PFSK-1 (cell line): ENCODE measurements around the gene ZNF556.

Experiments
- FOXP2 ChIP-seq: optimal IDR thresholded peaks from 2 replicates; pipeline ENCODE3; 2011; ENCODE audit warnings: borderline replicate concordance, control low read depth, inconsistent platforms; ENCODE audit not compliant: insufficient read depth; ENCODE audit errors: extremely low read length, extremely low read depth
- POLR2AphosphoS5 ChIP-seq: IDR thresholded peaks from 2 replicates; pipeline ENCODE4 v1.6.1; 2012; ENCODE audit warnings: low read depth, mild to moderate bottlenecking, control low read depth, low read length, moderate library complexity
- SIN3A ChIP-seq: IDR thresholded peaks from 2 replicates; pipeline ENCODE4 v1.6.1; 2012; ENCODE audit warnings: mild to moderate bottlenecking, low read length, moderate library complexity, borderline replicate concordance; ENCODE audit not compliant: insufficient read depth
- TAF1 ChIP-seq: IDR thresholded peaks from 2 replicates; pipeline ENCODE4 v1.6.1; 2012; ENCODE audit warnings: low read length, control low read depth, borderline replicate concordance; ENCODE audit not compliant: insufficient read depth
- TF ChIP-seq, protein P1 (sequence below), 2 experiments: IDR thresholded peaks; 2 replicates each; pipeline versions ENCODE4 v1.6.1 to v1.8.0; 2011 to 2012; ENCODE audit warnings: low read depth in 2 of 2, low read length in 2 of 2, control low read depth in 1 of 2, inconsistent platforms in 1 of 2, mild to moderate bottlenecking in 1 of 2, moderate library complexity in 1 of 2; ENCODE audit not compliant: insufficient read depth in 1 of 2

DNA sequence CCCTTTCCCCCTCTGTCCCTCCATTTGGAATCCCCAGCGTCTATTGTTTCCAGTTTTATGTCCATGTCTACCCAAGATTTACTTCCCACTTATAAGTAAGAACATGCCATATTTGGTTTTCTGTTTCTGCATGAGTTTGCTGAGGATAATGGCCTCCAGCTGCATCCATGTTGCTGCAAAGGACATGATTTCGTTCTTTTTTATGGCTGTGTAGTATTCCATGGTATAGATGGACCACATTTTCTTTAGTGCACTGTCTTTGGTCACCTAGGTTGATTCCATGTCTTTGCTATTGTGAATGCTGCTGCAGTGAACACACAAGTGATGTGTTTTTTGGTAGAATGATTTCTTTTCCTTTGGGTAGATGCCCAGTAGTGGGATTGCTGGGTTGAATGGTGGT, 22.0 kb upstream of the ZNF556 start:
- TF ChIP-seq FOXP2 (no peak), POLR2AphosphoS5 (no peak), SIN3A (no peak), TAF1 (no peak)
- TF ChIP-seq, protein P1, sequence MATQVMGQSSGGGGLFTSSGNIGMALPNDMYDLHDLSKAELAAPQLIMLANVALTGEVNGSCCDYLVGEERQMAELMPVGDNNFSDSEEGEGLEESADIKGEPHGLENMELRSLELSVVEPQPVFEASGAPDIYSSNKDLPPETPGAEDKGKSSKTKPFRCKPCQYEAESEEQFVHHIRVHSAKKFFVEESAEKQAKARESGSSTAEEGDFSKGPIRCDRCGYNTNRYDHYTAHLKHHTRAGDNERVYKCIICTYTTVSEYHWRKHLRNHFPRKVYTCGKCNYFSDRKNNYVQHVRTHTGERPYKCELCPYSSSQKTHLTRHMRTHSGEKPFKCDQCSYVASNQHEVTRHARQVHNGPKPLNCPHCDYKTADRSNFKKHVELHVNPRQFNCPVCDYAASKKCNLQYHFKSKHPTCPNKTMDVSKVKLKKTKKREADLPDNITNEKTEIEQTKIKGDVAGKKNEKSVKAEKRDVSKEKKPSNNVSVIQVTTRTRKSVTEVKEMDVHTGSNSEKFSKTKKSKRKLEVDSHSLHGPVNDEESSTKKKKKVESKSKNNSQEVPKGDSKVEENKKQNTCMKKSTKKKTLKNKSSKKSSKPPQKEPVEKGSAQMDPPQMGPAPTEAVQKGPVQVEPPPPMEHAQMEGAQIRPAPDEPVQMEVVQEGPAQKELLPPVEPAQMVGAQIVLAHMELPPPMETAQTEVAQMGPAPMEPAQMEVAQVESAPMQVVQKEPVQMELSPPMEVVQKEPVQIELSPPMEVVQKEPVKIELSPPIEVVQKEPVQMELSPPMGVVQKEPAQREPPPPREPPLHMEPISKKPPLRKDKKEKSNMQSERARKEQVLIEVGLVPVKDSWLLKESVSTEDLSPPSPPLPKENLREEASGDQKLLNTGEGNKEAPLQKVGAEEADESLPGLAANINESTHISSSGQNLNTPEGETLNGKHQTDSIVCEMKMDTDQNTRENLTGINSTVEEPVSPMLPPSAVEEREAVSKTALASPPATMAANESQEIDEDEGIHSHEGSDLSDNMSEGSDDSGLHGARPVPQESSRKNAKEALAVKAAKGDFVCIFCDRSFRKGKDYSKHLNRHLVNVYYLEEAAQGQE (IDR thresholded peaks at IDR 0.05; ENCODE audit: insufficient read depth in 1 of 2, low read depth in 2 of 2, low read length in 2 of 2): no peak
